B cell (primary cell): Measurements from ENCODE around the gene PRORP. TPM values are rescaled to one million over a fixed set of nuclear protein-coding genes. Genes with fewer than 3 reads are reported as not detected.
A peak's percentile ranks its signal among the peaks of the same experiment; 100 is the strongest.

Source experiments
- ATAC-seq: fragments of 200-7000 bp; cut with Tn5 transposase; one replicate; pipeline ENCODE4 v1.10.0; 2021; ENCODE audit warnings: low read depth, mild to moderate bottlenecking, moderate number of reproducible peaks, moderate library complexity
- CTCF ChIA-PET: fragments of 350-600 bp; sonication (Branson Sonifier 250); formaldehyde crosslinking; loops from one replicate; lab custom pipeline; 2021; ENCODE audit warnings: antibody characterized with exemption, inconsistent platforms; lab: Charles Lee
- POLR2A ChIA-PET: fragments of 350-600 bp; sonication (Branson Sonifier 250); formaldehyde crosslinking; loops from one replicate; lab custom pipeline; 2021; ENCODE audit warnings: antibody characterized with exemption; lab: Charles Lee
- DNase-seq: peaks from one replicate; pipeline ENCODE4 v3.0.0; 2013
- H2AFZ ChIP-seq: 2 replicates; pipeline ENCODE4 v1.6.1; 2012; ENCODE audit warnings: mild to moderate bottlenecking, low read depth, low read length; ENCODE audit not compliant: insufficient read depth, poor library complexity, severe bottlenecking
- H3K27ac ChIP-seq, 2 donors: 1 replicate in 1 of 2; 2 replicates in 1 of 2; pipeline ENCODE4 v1.5.1; 2012 to 2013; ENCODE audit warnings: low read length in 2 of 2, mild to moderate bottlenecking in 2 of 2, moderate library complexity in 1 of 2
- H3K27me3 ChIP-seq, 4 experiments: fragments of 200-600 bp in 1 of 4; sonication (generic) in 1 of 4; replicated peaks in 1 of 4; 1 replicate in 2 of 4; 2 replicates in 2 of 4; pipeline versions ENCODE4 v1.6.1 to v1.7.0; 2013 to 2016; ENCODE audit warnings: low read length in 3 of 4, mild to moderate bottlenecking in 2 of 4, mixed read lengths in 1 of 4, moderate library complexity in 1 of 4; ENCODE audit not compliant: insufficient read depth in 4 of 4, control insufficient read depth in 3 of 4; ENCODE audit errors: control extremely low read depth in 1 of 4
- H3K36me3 ChIP-seq, 2 experiments: replicated peaks in 1 of 2; 1 replicate in 1 of 2; 2 replicates in 1 of 2; pipeline versions ENCODE4 v1.6.1 to v1.7.1; 2013; ENCODE audit warnings: low read length in 1 of 2; ENCODE audit not compliant: insufficient read depth in 2 of 2, control insufficient read depth in 1 of 2; ENCODE audit errors: control extremely low read depth in 1 of 2, extremely low read depth in 1 of 2
- H3K4me1 ChIP-seq, 2 donors: fragments of 200-600 bp in 1 of 2; sonication (generic) in 1 of 2; 1 replicate in 1 of 2; 2 replicates in 1 of 2; pipeline versions ENCODE4 v1.5.1 to v1.6.1; 2013 to 2017; ENCODE audit warnings: low read length in 2 of 2; ENCODE audit not compliant: control insufficient read depth in 2 of 2, insufficient read depth in 2 of 2
- H3K4me2 ChIP-seq: replicated peaks from 2 replicates; pipeline ENCODE3; 2012; ENCODE audit warnings: mild to moderate bottlenecking, low read depth, low read length; ENCODE audit not compliant: poor library complexity, severe bottlenecking
- H3K4me3 ChIP-seq, 5 experiments: fragments of 200-600 bp in 1 of 5; sonication (generic) in 1 of 5; 1 replicate in 3 of 5; 2 replicates in 2 of 5; pipeline versions ENCODE4 v1.5.1 to v1.7.0; 2011 to 2016; ENCODE audit warnings: low read length in 4 of 5, mild to moderate bottlenecking in 4 of 5, low read depth in 2 of 5, control low read depth in 1 of 5, moderate library complexity in 1 of 5; ENCODE audit not compliant: insufficient read depth in 1 of 5; ENCODE audit errors: control extremely low read depth in 1 of 5, extremely low read depth in 1 of 5
- H3K79me2 ChIP-seq: fragments of 200-600 bp; sonication (generic); one replicate; pipeline ENCODE4 v1.6.0; 2016; ENCODE audit warnings: low read length; ENCODE audit not compliant: control insufficient read depth, insufficient read depth
- H3K9ac ChIP-seq: fragments of 200-600 bp; sonication (generic); 2 replicates; pipeline ENCODE4 v1.6.1; 2017; ENCODE audit warnings: mild to moderate bottlenecking, low read length, moderate library complexity
- H3K9me3 ChIP-seq, 3 donors: one replicate each; pipeline versions ENCODE4 v1.6.1 to v1.7.1; 2013; ENCODE audit warnings: low read length in 2 of 3; ENCODE audit not compliant: control insufficient read depth in 2 of 3, insufficient read depth in 1 of 3; ENCODE audit errors: control extremely low read depth in 1 of 3
- H4K20me1 ChIP-seq: 2 replicates; pipeline ENCODE4 v1.6.0; 2012; ENCODE audit warnings: mild to moderate bottlenecking, low read length; ENCODE audit not compliant: insufficient read depth, control insufficient read depth, poor library complexity, severe bottlenecking
- H3K27ac Mint-ChIP-seq: one replicate; pipeline ENCODE4 v1.8.0; 2021; ENCODE audit warnings: mixed read lengths
- H3K27me3 Mint-ChIP-seq: one replicate; pipeline ENCODE4 v1.8.0; 2021; ENCODE audit warnings: mixed read lengths
- H3K4me1 Mint-ChIP-seq: one replicate; pipeline ENCODE4 v1.8.0; 2021; ENCODE audit warnings: mixed read lengths
- H3K4me3 Mint-ChIP-seq: one replicate; pipeline ENCODE4 v1.8.0; 2021; ENCODE audit warnings: mixed read lengths
- H3K9me3 Mint-ChIP-seq: one replicate; pipeline ENCODE4 v1.8.0; 2022; ENCODE audit warnings: mixed read lengths; ENCODE audit not compliant: insufficient read depth
- EZH2 ChIP-seq: IDR thresholded peaks from 2 replicates; pipeline ENCODE4 v1.6.1; 2012; ENCODE audit warnings: borderline replicate concordance, low read depth, mild to moderate bottlenecking, moderate library complexity, low read length; ENCODE audit not compliant: insufficient read depth, poor library complexity, severe bottlenecking
- WGBS: methylation state at CpG from one replicate; pipeline ENCODE4 v1.1.5; 2013; ENCODE audit warnings: missing lambda C conversion rate; ENCODE audit not compliant: insufficient coverage; 5-methylcytosine and 5-hydroxymethylcytosine counted together
- intact Hi-C: fragments of 100-400 bp; cut with micrococcal nuclease; formaldehyde crosslinking; loops from one replicate; pipeline ENCODE4 v1.10.0; 2022
- polyA minus RNA-seq: library from RNA; depleted of rRNA, polyadenylated mRNA; stranded (reverse); fragments of >200 nt; gene quantifications from 2 replicates; pipeline ENCODE4 v1.2.3, GENCODE V29; 2012
- polyA plus RNA-seq: library from polyadenylated mRNA; depleted of rRNA; stranded (reverse); fragments of >200 nt; gene quantifications from 2 replicates; pipeline ENCODE4 v1.2.3, GENCODE V29; 2012
- total RNA-seq, 2 donors: library from RNA; stranded (reverse); fragments of 120-200 nt in 1 of 2; gene quantifications; 1 replicate in 1 of 2; 2 replicates in 1 of 2; pipeline versions ENCODE4 v1.2.3 to v1.2.4, GENCODE V29; 2013 to 2022
- TF ChIP-seq, protein P1 (sequence below): fragments of 200-600 bp; IDR thresholded peaks from one replicate; pipeline ENCODE4 v1.8.0; 2022; ENCODE audit warnings: antibody characterized with exemption, mild to moderate bottlenecking

PRORP gene
- total RNA-seq (16.4 and 22.2 TPM in 2 replicates), polyA plus RNA-seq (11.0 and 15.0 TPM in 2 replicates), polyA minus RNA-seq (16.6 and 26.1 TPM in 2 replicates)
- total RNA-seq (2013) = 27.6 TPM

DNA sequence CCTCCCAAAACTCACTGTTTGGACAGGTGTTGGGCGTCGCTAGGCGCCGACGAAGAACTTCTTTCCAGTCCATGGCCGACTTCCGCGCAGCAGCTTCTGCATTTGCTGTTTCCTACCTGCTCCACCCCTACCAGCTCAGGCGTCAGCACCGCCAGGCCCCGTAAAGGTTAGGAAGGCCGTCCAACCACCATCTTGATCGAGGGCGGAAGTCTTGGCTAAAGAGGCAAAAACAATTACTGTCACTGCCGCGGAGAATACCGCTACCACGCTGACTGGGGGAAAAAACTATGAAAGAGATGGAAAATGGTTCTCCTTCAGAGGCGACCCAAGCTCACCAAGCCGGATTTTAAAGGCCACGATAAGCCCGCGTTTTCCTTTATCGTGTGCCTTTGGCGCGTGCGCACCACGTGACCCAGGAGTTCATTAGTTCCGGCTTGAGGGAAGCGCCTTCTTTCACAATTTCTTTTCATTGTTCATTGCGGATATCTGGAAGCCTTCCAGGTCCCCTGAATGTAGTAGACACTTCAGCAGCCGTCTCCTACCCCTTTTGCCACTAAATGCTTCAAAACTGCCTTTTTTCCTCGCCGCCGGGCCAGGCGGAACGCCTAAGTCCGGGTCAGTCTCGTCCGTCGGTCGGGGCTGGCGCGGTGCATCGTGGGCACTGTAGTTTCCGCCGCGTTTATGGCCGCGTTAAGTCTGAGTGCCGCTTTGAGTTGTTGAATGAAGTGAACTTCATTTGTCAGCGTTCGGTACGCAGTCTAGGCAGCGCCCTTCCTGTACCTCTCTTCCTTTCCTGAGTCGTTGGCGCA lies at the start of gene PRORP, which contains the start of gene PPP2R3C:
Gene PRORP (plus strand): TSS at position 666 of the 809 bp plus-strand sequence. CDS start 694 bp downstream, outside the sequence.
Gene PPP2R3C (minus strand): TSS at position 104 of the 809 bp plus-strand sequence. CDS start 31 bp downstream, at position 73.
- H3K27me3 Mint-ChIP-seq = no peaks in the 10 kb centered on the region
- Histone ChIP-seq H4K20me1 (peaks cover 2% of the 10 kb centered on the region), H3K27ac (peak within 1 kb of the TSS; percentile 94 to 100), H3K4me1 (peaks cover 19 to 24% of the 10 kb centered on the region in 2 donors), H2AFZ (peak within 1 kb of the TSS; percentile 93), H3K4me3 (peak within 1 kb of the TSS; percentile 70 to 97 (median 77)), H3K27me3 (no peaks in the 10 kb centered on the region), H3K9me3 (no peaks in the 10 kb centered on the region), H3K36me3 (peaks cover 0 to 3% of the 10 kb centered on the region in 2 experiments), H3K4me2 (peak within 1 kb of the TSS; percentile 76), H3K9ac (peak within 1 kb of the TSS; percentile 98), H3K79me2 (peaks cover 72% of the 10 kb centered on the region)
- DNase-seq = peak; percentile 97
- peak; percentile 89 for ATAC-seq
- TF ChIP-seq, protein P1, sequence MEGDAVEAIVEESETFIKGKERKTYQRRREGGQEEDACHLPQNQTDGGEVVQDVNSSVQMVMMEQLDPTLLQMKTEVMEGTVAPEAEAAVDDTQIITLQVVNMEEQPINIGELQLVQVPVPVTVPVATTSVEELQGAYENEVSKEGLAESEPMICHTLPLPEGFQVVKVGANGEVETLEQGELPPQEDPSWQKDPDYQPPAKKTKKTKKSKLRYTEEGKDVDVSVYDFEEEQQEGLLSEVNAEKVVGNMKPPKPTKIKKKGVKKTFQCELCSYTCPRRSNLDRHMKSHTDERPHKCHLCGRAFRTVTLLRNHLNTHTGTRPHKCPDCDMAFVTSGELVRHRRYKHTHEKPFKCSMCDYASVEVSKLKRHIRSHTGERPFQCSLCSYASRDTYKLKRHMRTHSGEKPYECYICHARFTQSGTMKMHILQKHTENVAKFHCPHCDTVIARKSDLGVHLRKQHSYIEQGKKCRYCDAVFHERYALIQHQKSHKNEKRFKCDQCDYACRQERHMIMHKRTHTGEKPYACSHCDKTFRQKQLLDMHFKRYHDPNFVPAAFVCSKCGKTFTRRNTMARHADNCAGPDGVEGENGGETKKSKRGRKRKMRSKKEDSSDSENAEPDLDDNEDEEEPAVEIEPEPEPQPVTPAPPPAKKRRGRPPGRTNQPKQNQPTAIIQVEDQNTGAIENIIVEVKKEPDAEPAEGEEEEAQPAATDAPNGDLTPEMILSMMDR = no peak
- TF ChIP-seq EZH2 = no peak
- intact Hi-C loops = loop anchor here (1.0 to 5.0 kb wide), 11 partner anchors 76 to 704 kb away; partner anchors contain the start of genes BRMS1L, CFL2, EAPP and FAM177A1
- H3K4me3 Mint-ChIP-seq = peak within 1 kb of the TSS; percentile 100
- peaks cover 53% of the 10 kb centered on the region for H3K4me1 Mint-ChIP-seq
- under 1% methylated on average over 53 of the region's 57 CpGs for WGBS
- peak within 1 kb of the TSS; percentile 99 for H3K27ac Mint-ChIP-seq
- H3K9me3 Mint-ChIP-seq = no peaks in the 10 kb centered on the region
- ChIA-PET CTCF (interaction anchor here (0.8 to 1.9 kb wide), 4 partner anchors 139 to 298 kb away, joined by 4 read pairs; partner anchors contain the start of genes BAZ1A and SRP54), POLR2A (interaction anchor here (1.2 to 3.1 kb wide), 6 partner anchors 76 to 704 kb away, joined by 3 to 30 read pairs (median 7); partner anchors contain the start of genes BRMS1L, FAM177A1, NFKBIA and PSMA6)
